Heart right ventricle (tissue), 16 donors: ENCODE results near the gene CLDN20. TPM values are rescaled to one million over a fixed set of nuclear protein-coding genes. Genes with fewer than 3 reads are reported as not detected.
A peak's percentile ranks its signal among the peaks of the same experiment; 100 is the strongest.

Experiments
- ATAC-seq, 8 donors: fragments of 200-7000 bp; cut with Tn5 transposase; one replicate each; pipeline ENCODE4 v1.9.1; 2020; ENCODE audit warnings: mild to moderate bottlenecking in 8 of 8, moderate library complexity in 8 of 8, moderate number of reproducible peaks in 1 of 8
- DNase-seq, 2 donors: peaks; one replicate each; pipeline ENCODE4 v3.0.0-alpha.2; 2020
- H3K27ac ChIP-seq, 10 donors: fragments of 200-600 bp; sonication (generic) in 2 of 10; one replicate each; pipeline versions ENCODE4 v1.5.0 to v1.8.0; 2020 to 2022; ENCODE audit warnings: mild to moderate bottlenecking in 3 of 10
- H3K27me3 ChIP-seq, 7 donors: fragments of 200-600 bp; one replicate each; pipeline ENCODE4 v1.8.0; 2021 to 2022; ENCODE audit warnings: mild to moderate bottlenecking in 2 of 7
- H3K36me3 ChIP-seq, 9 donors: fragments of 200-600 bp; sonication (generic) in 1 of 9; one replicate each; pipeline versions ENCODE4 v1.5.0 to v1.8.0; 2020 to 2022; ENCODE audit warnings: mild to moderate bottlenecking in 2 of 9
- H3K4me1 ChIP-seq, 9 donors: fragments of 200-600 bp; sonication (generic) in 1 of 9; one replicate each; pipeline versions ENCODE4 v1.5.0 to v1.8.0; 2020 to 2022; ENCODE audit warnings: mild to moderate bottlenecking in 4 of 9
- H3K4me3 ChIP-seq, 10 donors: fragments of 200-600 bp; sonication (generic) in 2 of 10; one replicate each; pipeline versions ENCODE4 v1.5.0 to v1.8.0; 2020 to 2022; ENCODE audit warnings: mild to moderate bottlenecking in 7 of 10, moderate library complexity in 2 of 10
- H3K9me3 ChIP-seq, 11 donors: fragments of 200-600 bp in 10 of 11; sonication (generic) in 2 of 11; one replicate each; pipeline versions ENCODE4 v1.5.0 to v1.8.0; 2013 to 2022; ENCODE audit warnings: mild to moderate bottlenecking in 2 of 11, control low read depth in 1 of 11, moderate library complexity in 1 of 11
- CTCF ChIP-seq, 9 donors: fragments of 200-600 bp; sonication (generic) in 2 of 9; IDR thresholded peaks; one replicate each; pipeline versions ENCODE4 v1.5.0 to v1.8.0; 2021 to 2022; ENCODE audit warnings: antibody characterized with exemption in 9 of 9, mild to moderate bottlenecking in 5 of 9, moderate library complexity in 1 of 9
- WGBS, 2 donors: extraction: QIAGEN DNeasy Blood & Tissue Kit; methylation state at CpG; one replicate each; pipeline ENCODE4 v1.1.7; 2013; ENCODE audit warnings: inconsistent platforms in 1 of 2; 5-methylcytosine and 5-hydroxymethylcytosine counted together
- intact Hi-C, 10 donors: fragments of 100-400 bp; cut with DNase I; formaldehyde crosslinking; loops; one replicate each; pipeline versions ENCODE4 v1.11.1 to v1.14.2; 2022
- polyA plus RNA-seq, 2 donors: library from polyadenylated mRNA; stranded (reverse); fragments of 200-250 nt; gene quantifications; one replicate each; pipeline ENCODE4 v1.2.3, GENCODE V29; 2013
- total RNA-seq, 10 donors: library from RNA; stranded (reverse); fragmentation: NEBNext Ultra II Directional in 3 of 10; extraction: Animal tissue kit (Norgen Biotek cat#: 25700) in 3 of 10; gene quantifications; one replicate each; pipeline versions ENCODE4 v1.2.1 to v1.2.4, GENCODE V29; 2021 to 2023
- donor health status: Arrhythmogenic right ventricular cardiomyopathy.
- donor health status: ischemic (EF 13 %, LVEDD 7.1; RV severe dilation, severe dysfunction).
- donor health status: healthy with polysubstance abuse.
- donor health status: DM: no; HTN: yes; CAD: no.
- donor health status: DM: no; HTN: no; CAD: no.
- donor health status: ischemic (EF 25% LVEDD 6.9; RV normal size, moderate dysfunction).
- donor health status: ischemic (EF 25% LVEDD 5.7; RV mildly dilated, moderate dysfunction).
- donor health status: healthy.
- donor health status: DM: yes; HTN: yes; CAD: no.
- donor health status: Ischemic cardiomyopathy.
- donor health status: ischemic (EF 35%, LVEDD 5.7; RV mildly dilated, moderate dysfunction).
- donor health status: nonischemic (EF 11% LVEDD 7.7; RV severe dilation, severe dysfunction).
- donor health status: DM: yes; HTN: yes; CAD: no.
- donor health status: PGD.
- donor health status: ischemic (EF 29% LVEDD 5.4; RV normal size, mild dysfunction).
- donor health status: nonischemic (EF 23%, LVEDD 6.1; RV moderate dilation, normal function).

CLDN20 gene
- total and polyA plus RNA-seq, 12 donors, result not detected

- Histone ChIP-seq H3K36me3 (peaks cover 0 to 100% (median 38%) of the 10 kb centered on the region in 9 donors), H3K27ac (no peak overlapping the region), H3K4me1 (peaks cover 0 to 21% (median 6%) of the 10 kb centered on the region in 9 donors), H3K4me3 (no peak overlapping the region), H3K27me3 (no peaks in the 10 kb centered on the region), H3K9me3 (no peaks in the 10 kb centered on the region)
- intact Hi-C loops, result no loop called here
- DNase-seq (peak in 1 of 2 donors; percentile 29), ATAC-seq (peak in 6 of 8 donors; percentile 12 to 50 (median 44))
- no peak for TF ChIP-seq CTCF (IDR thresholded peaks at IDR 0.05)
- 68 to 75% methylated on average over 13 of the region's 13 CpGs for WGBS, 2 donors
These were observed 7.6 kb upstream of the CLDN20 start for GRCh38 chr6:155256122-155256795.

DNA sequence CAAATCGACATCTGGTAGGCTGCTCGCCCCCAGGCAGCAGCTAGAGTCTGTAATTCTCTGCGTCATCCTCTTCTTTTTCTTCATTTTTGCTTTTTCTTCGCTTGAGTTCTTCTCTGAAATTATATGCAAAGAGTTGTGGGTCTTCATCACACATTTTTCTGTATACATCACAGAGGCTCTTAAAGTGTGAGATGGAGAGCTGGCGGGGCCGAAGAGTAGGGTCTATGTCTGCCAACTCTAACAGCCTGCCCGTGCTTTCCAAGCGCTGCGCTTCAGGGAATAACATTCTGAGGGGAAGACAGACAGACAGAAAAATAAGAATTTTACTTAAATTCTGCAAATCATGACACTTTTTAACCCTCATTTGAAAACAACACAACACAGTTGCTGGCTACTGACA, 6.0 kb upstream of the CLDN20 start:
- no peak overlapping the region for H3K4me3 ChIP-seq
- peaks cover 0 to 87% (median 29%) of the 10 kb centered on the region in 9 donors for H3K36me3 ChIP-seq
- TF ChIP-seq CTCF (IDR thresholded peaks at IDR 0.05), result no peak
- WGBS, 2 donors, result 93 to 94% methylated on average over 9 of the region's 9 CpGs
- ATAC-seq (peak in 1 of 8 donors; percentile 4), DNase-seq (no peak)
- H3K27ac ChIP-seq, result no peak overlapping the region
- peaks cover 0 to 22% (median 5%) of the 10 kb centered on the region in 9 donors for H3K4me1 ChIP-seq
- no peaks in the 10 kb centered on the region for H3K9me3 ChIP-seq
- intact Hi-C loops, result no loop called here
- H3K27me3 ChIP-seq, result no peaks in the 10 kb centered on the region

DNA sequence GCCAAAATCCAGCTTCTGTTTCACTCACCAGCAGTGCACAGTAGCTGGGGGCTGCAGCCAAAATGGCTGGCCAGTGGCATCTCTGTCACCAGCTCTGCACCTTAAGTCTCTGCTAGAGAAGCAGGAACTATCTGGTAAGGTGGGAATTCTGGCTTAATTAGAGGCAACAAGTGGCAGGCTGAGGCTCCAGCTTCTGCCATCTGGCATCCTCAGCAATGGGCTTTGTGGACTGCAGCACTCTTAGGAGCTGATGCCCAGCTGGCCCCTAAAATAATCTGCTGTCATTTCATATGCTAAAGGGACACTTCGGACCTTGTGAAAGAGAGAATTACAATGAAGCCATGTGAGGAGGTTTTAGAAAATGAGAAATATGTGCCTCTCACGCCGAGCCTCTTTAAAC, 4.6 kb upstream of the CLDN20 start:
- TF ChIP-seq CTCF (IDR thresholded peaks at IDR 0.05), result no peak
- H3K27me3 ChIP-seq, result no peaks in the 10 kb centered on the region
- WGBS, 2 donors, result 89 to 96% methylated on average over 3 of the region's 3 CpGs
- peaks cover 0 to 23% (median 9%) of the 10 kb centered on the region in 9 donors for H3K4me1 ChIP-seq
- intact Hi-C loops, result no loop called here
- no peaks in the 10 kb centered on the region for H3K9me3 ChIP-seq
- no peak overlapping the region for H3K27ac ChIP-seq
- H3K4me3 ChIP-seq, result no peak overlapping the region
- no peak for ATAC-seq
- no peak for DNase-seq
- peaks cover 0 to 73% (median 27%) of the 10 kb centered on the region in 9 donors for H3K36me3 ChIP-seq

DNA sequence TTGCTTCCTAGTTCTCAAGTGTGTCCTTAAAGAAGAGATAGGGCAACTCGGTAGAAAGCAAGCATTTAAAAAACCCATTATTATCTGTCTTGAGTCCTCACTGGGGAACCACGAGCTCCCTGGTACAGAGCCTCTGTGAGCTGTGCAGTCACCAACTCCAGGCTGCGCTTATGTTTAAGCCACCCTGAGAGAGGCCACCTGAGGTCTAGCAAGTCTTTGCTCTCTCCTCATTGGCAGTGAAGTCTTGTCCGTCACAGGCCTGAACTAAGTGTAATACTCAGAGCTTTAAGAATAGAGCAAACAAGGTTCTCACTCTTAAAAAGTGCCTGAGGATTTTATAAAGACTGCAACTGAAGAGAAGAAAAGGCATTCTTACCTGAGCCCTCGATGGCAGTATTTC, 3.9 kb upstream of the CLDN20 start:
- Histone ChIP-seq H3K36me3 (peaks cover 0 to 68% (median 20%) of the 10 kb centered on the region in 9 donors), H3K4me3 (no peak overlapping the region), H3K27ac (no peak overlapping the region), H3K27me3 (no peaks in the 10 kb centered on the region), H3K4me1 (peaks cover 0 to 28% (median 9%) of the 10 kb centered on the region in 9 donors), H3K9me3 (no peaks in the 10 kb centered on the region)
- DNase-seq (no peak), ATAC-seq (no peak)
- 73 to 89% methylated on average over 5 of the region's 5 CpGs for WGBS, 2 donors
- TF ChIP-seq CTCF (IDR thresholded peaks at IDR 0.05), result no peak
- intact Hi-C loops, result no loop called here
